Naive thymus-derived CD4-positive, alpha-beta T cell (primary cell): ENCODE measurements around the gene TBC1D5. TPM values are rescaled to one million over a fixed set of nuclear protein-coding genes. Genes with fewer than 3 reads are reported as not detected.

ENCODE experiments used
- ATAC-seq: fragments of 150-1000 bp; cut with Tn5 transposase; 2 replicates; pipeline ENCODE4 v1.10.0; 2021; ENCODE audit warnings: mild to moderate bottlenecking, moderate library complexity
- CTCF ChIA-PET: fragments of 350-600 bp; sonication (Branson Sonifier 250); formaldehyde crosslinking; loops from one replicate; lab custom pipeline; 2021; ENCODE audit warnings: antibody characterized with exemption; lab: Charles Lee
- POLR2A ChIA-PET: fragments of 350-600 bp; sonication (Branson Sonifier 250); formaldehyde crosslinking; loops from one replicate; lab custom pipeline; 2021; ENCODE audit warnings: antibody characterized with exemption, inconsistent platforms; lab: Charles Lee
- DNase-seq, 9 donors: peaks; one replicate each; pipeline versions ENCODE4 v3.0.0 to v3.0.0-alpha.2; 2020 to 2022; ENCODE audit warnings: mixed read lengths in 1 of 9
- H3K27ac ChIP-seq: one replicate; pipeline ENCODE4 v1.7.0; 2013; ENCODE audit warnings: mild to moderate bottlenecking, low read depth, low read length, moderate library complexity
- H3K27me3 ChIP-seq, 2 donors: one replicate each; pipeline ENCODE4 v1.7.0; 2013; ENCODE audit warnings: low read length in 2 of 2, mild to moderate bottlenecking in 2 of 2, moderate library complexity in 2 of 2; ENCODE audit not compliant: control insufficient read depth in 2 of 2, insufficient read depth in 2 of 2
- H3K36me3 ChIP-seq, 3 experiments: 1 replicate in 2 of 3; 2 replicates in 1 of 3; pipeline ENCODE4 v1.7.0; 2013; ENCODE audit warnings: low read length in 3 of 3, mild to moderate bottlenecking in 3 of 3, moderate library complexity in 1 of 3; ENCODE audit not compliant: insufficient read depth in 3 of 3, control insufficient read depth in 2 of 3
- H3K4me1 ChIP-seq, 2 donors: one replicate each; pipeline ENCODE4 v1.7.0; 2013; ENCODE audit warnings: low read length in 2 of 2, mild to moderate bottlenecking in 2 of 2, moderate library complexity in 1 of 2; ENCODE audit not compliant: control insufficient read depth in 2 of 2, insufficient read depth in 2 of 2
- H3K4me3 ChIP-seq: 2 replicates; pipeline ENCODE4 v1.7.0; 2013; ENCODE audit warnings: mild to moderate bottlenecking, low read length
- H3K9me3 ChIP-seq, 3 experiments: 1 replicate in 2 of 3; 2 replicates in 1 of 3; pipeline ENCODE4 v1.7.0; 2013; ENCODE audit warnings: low read length in 3 of 3; ENCODE audit not compliant: control insufficient read depth in 2 of 3
- H3K27ac Mint-ChIP-seq, 9 donors: one replicate each; pipeline ENCODE4 v1.8.0; 2020 to 2022; ENCODE audit warnings: mixed read lengths in 9 of 9, mild to moderate bottlenecking in 8 of 9, moderate library complexity in 5 of 9, inconsistent platforms in 2 of 9
- H3K27me3 Mint-ChIP-seq, 5 donors: one replicate each; pipeline ENCODE4 v1.8.0; 2021 to 2022; ENCODE audit warnings: mixed read lengths in 5 of 5, mild to moderate bottlenecking in 1 of 5
- H3K36me3 Mint-ChIP-seq, 5 donors: one replicate each; pipeline ENCODE4 v1.8.0; 2020 to 2022; ENCODE audit warnings: mixed read lengths in 5 of 5, mild to moderate bottlenecking in 3 of 5, inconsistent platforms in 1 of 5
- H3K4me1 Mint-ChIP-seq, 7 donors: one replicate each; pipeline ENCODE4 v1.8.0; 2020 to 2022; ENCODE audit warnings: mixed read lengths in 7 of 7, mild to moderate bottlenecking in 3 of 7, inconsistent platforms in 1 of 7
- H3K4me3 Mint-ChIP-seq, 10 donors: one replicate each; pipeline ENCODE4 v1.8.0; 2020 to 2022; ENCODE audit warnings: mild to moderate bottlenecking in 10 of 10, mixed read lengths in 10 of 10, moderate library complexity in 6 of 10, inconsistent platforms in 2 of 10
- H3K9me3 Mint-ChIP-seq, 11 donors: one replicate each; pipeline ENCODE4 v1.8.0; 2020 to 2022; ENCODE audit warnings: mixed read lengths in 11 of 11, mild to moderate bottlenecking in 4 of 11, inconsistent platforms in 1 of 11, moderate library complexity in 1 of 11
- intact Hi-C, 2 donors: fragments of 100-400 bp; cut with micrococcal nuclease; formaldehyde crosslinking; loops; one replicate each; pipeline ENCODE4 v1.15.1; 2023
- polyA plus RNA-seq, 2 donors: library from polyadenylated mRNA; unstranded; fragments of 300-500 nt; fragmentation: Illumina TruSeq; gene quantifications; one replicate each; pipeline ENCODE4 v1.2.3, GENCODE V29; 2021
- total RNA-seq, 6 experiments: library from RNA in 5 of 6; stranded (reverse) in 5 of 6; gene quantifications; 1 replicate in 5 of 6; 2 replicates in 1 of 6; pipeline ENCODE4 v1.2.3 and lab custom pipeline; 2021 to 2026

The TBC1D5 gene
- total and polyA plus RNA-seq, 7 experiments from 2014 or later: 30.5 to 54.0 (median 37.4) TPM

DNA sequence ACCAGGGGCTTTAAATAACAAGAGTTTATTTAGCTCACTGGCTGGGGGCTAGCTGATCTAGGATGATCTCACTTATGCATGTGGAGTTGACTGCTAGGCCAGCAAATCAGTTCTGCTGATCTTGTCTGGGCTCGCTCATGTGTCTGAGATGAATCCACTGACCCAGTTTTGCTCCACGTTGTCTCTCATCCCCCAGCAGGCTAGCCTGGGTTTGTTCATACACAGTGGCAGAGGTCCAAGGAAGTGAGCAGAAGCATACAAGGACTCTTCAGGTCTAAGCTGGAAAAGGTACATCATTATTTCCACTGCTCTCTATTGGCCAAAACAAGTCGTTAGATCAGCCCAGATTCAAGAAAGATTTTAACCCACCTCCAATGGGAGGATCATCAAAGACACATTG lies 619.7 kb downstream of the TBC1D5 start:
- H3K9me3 ChIP-seq: no peaks in the 10 kb centered on the region
- H3K36me3 ChIP-seq: no peaks in the 10 kb centered on the region
- H3K27ac ChIP-seq: no peak overlapping the region
- H3K4me1 ChIP-seq: no peaks in the 10 kb centered on the region
- ATAC-seq (no peak), DNase-seq (no peak)
- no peak overlapping the region for H3K4me3 ChIP-seq
- ChIA-PET CTCF (no interaction called here), POLR2A (no interaction called here)
- H3K27me3 Mint-ChIP-seq: no peaks in the 10 kb centered on the region
- H3K36me3 Mint-ChIP-seq: peaks cover 0 to 14% (median 3%) of the 10 kb centered on the region in 5 donors
- H3K9me3 Mint-ChIP-seq: peaks cover 0 to 17% (median under 1%) of the 10 kb centered on the region in 11 donors
- no peak overlapping the region for H3K4me3 Mint-ChIP-seq
- peaks cover 0 to 2% (median 0%) of the 10 kb centered on the region in 7 donors for H3K4me1 Mint-ChIP-seq
- intact Hi-C loops: no loop called here
- no peaks in the 10 kb centered on the region for H3K27me3 ChIP-seq
- H3K27ac Mint-ChIP-seq: no peak overlapping the region

DNA sequence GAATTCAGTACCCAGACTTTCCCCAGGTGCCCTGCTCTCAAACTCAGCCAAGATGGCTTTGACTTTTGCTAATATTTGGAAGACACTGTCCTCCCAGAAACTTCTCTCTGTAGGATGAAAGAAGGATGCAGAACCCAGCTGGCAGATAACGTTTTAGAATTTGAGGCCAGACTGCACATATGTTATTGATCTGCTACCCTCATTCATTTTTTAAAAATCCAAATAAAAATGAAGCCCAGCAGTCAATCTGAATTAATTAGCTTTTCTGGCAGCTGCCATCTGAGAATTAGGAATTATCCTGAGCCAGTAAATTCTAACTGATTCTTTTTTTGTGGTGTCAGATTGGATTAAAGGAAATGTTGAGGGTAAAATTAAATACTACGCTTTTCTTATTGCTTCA lies 621.1 kb downstream of the TBC1D5 start:
- H3K4me1 ChIP-seq: no peaks in the 10 kb centered on the region
- no peaks in the 10 kb centered on the region for H3K9me3 ChIP-seq

DNA sequence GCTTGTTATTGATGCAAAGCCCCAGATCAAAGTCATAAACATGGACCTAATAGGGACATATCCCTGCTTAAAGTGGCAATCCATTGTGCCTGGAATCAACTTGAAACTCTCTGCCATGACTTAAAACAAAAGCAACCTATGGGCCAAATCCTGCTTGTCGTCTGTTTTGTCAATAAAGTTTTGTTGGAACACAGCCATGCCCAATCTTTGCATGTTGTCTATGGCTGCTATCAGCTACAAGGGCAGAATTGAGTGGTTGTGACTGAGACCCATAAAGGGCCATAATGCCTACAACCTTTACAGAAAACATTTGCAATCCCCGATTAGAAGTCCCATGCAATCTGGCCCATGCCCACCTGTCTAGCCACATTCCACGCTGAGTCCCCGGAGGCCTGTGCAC lies 622.3 kb downstream of the TBC1D5 start:
- Histone ChIP-seq H3K27ac (no peak overlapping the region), H3K4me1 (no peaks in the 10 kb centered on the region), H3K27me3 (no peaks in the 10 kb centered on the region), H3K4me3 (no peak overlapping the region), H3K9me3 (no peaks in the 10 kb centered on the region), H3K36me3 (no peaks in the 10 kb centered on the region)
- ChIA-PET CTCF (no interaction called here), POLR2A (no interaction called here)
- DNase-seq (no peak), ATAC-seq (no peak)
- Mint-ChIP-seq H3K36me3 (peaks cover 0 to 8% (median 4%) of the 10 kb centered on the region in 5 donors), H3K27ac (no peak overlapping the region), H3K9me3 (peaks cover 0 to 11% (median 0%) of the 10 kb centered on the region in 11 donors), H3K27me3 (no peaks in the 10 kb centered on the region), H3K4me3 (no peak overlapping the region), H3K4me1 (peaks cover 0 to 2% (median 0%) of the 10 kb centered on the region in 7 donors)
- intact Hi-C loops: no loop called here

More for the DNA sequence above, 621.1 kb downstream of the TBC1D5 start:
- H3K4me3 ChIP-seq: no peak overlapping the region
- POLR2A ChIA-PET: no interaction called here
- no peak overlapping the region for H3K27ac Mint-ChIP-seq
- peaks cover 0 to 10% (median 4%) of the 10 kb centered on the region in 5 donors for H3K36me3 Mint-ChIP-seq
- DNase-seq (no peak), ATAC-seq (no peak)
- peaks cover 0 to 2% (median 0%) of the 10 kb centered on the region in 7 donors for H3K4me1 Mint-ChIP-seq
- CTCF ChIA-PET: no interaction called here
- no peaks in the 10 kb centered on the region for H3K27me3 Mint-ChIP-seq
- no peaks in the 10 kb centered on the region for H3K27me3 ChIP-seq
- H3K36me3 ChIP-seq: no peaks in the 10 kb centered on the region
- intact Hi-C loops: no loop called here
- H3K9me3 Mint-ChIP-seq: peaks cover 0 to 13% (median 0%) of the 10 kb centered on the region in 11 donors
- no peak overlapping the region for H3K4me3 Mint-ChIP-seq
- no peak overlapping the region for H3K27ac ChIP-seq

DNA sequence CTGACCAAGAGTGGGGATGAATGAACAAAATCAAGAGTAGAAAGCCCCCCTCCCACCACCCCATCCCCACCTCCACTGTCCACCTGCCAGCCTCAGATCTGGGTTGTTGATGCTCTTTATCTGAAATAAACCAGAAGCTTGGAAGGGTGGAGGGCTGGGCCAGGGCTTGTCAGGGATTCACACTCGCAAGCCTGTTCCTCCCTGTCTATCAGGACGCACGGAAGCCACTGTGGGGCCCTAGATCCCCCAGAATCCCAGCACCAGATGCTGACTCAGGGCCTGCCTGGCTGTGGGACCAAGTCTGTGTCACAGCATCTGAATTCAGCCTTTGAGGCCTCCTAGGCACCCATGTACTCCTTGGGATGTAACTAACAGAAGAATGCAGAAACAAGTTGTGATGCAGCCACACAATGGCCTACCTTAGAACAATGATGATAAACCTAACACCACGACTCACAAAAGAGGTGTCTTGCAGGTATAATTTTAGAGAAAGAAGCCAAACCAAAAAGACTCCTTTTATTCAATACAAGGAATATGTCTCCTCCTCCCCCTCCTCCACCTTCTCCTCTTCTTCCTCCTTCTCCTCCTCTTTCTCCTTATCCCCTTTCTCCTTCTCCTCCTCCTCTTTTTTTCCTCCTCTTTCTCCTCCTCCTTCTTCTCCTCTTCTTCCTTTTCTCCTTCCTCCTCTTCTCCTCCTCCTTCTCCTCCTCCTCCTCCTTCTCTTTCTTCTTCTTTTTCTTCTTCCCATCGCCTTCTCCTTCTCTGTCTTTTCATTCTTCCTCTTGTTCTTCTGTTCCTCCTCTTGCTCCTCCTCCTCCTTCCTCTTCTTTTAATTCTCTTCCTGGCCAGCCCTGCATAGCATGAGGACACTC lies 623.0 kb downstream of the TBC1D5 start:
- Mint-ChIP-seq H3K4me3 (no peak overlapping the region), H3K4me1 (peaks cover 0 to 2% (median 0%) of the 10 kb centered on the region in 7 donors), H3K27ac (no peak overlapping the region), H3K27me3 (no peaks in the 10 kb centered on the region), H3K36me3 (peaks cover 0 to 8% (median 4%) of the 10 kb centered on the region in 5 donors), H3K9me3 (peaks cover 0 to 11% (median 0%) of the 10 kb centered on the region in 11 donors)
- POLR2A ChIA-PET: no interaction called here
- Histone ChIP-seq H3K27me3 (no peaks in the 10 kb centered on the region), H3K9me3 (no peaks in the 10 kb centered on the region), H3K4me3 (no peak overlapping the region), H3K27ac (no peak overlapping the region), H3K36me3 (no peaks in the 10 kb centered on the region), H3K4me1 (no peaks in the 10 kb centered on the region)
- CTCF ChIA-PET: interaction anchor here (0.6 kb wide), 1 partner anchor 345 kb away, joined by 3 read pairs; no protein-coding TSS in a partner anchor
- DNase-seq (no peak), ATAC-seq (no peak)
- intact Hi-C loops: no loop called here

DNA sequence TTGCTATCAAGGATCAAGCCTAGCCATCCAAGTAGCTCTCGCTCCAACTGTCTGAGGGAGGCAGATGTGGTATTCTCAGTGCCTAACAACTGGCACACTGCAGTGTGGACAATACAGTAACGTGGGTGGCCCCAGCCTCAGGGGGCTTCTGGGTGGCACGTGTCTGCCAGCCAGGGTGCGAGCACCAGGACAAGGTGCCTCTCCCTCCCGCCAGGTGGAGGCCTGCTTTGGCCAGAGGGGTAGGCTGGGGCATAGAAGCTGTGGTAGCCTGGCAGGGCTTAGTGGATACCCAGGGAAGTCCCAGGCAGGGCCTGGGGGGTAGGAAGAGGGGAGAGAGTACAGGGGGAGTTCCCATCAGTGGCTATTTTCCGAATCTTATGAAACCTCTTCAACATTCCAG lies 623.7 kb downstream of the TBC1D5 start:
- Histone ChIP-seq H3K27me3 (no peaks in the 10 kb centered on the region), H3K9me3 (no peaks in the 10 kb centered on the region), H3K27ac (no peak overlapping the region), H3K36me3 (no peaks in the 10 kb centered on the region), H3K4me1 (no peaks in the 10 kb centered on the region), H3K4me3 (no peak overlapping the region)
- DNase-seq (no peak), ATAC-seq (no peak)
- Mint-ChIP-seq H3K36me3 (peaks cover 0 to 8% (median 4%) of the 10 kb centered on the region in 5 donors), H3K4me1 (peaks cover 0 to 2% (median 0%) of the 10 kb centered on the region in 7 donors), H3K27ac (no peak overlapping the region), H3K27me3 (no peaks in the 10 kb centered on the region), H3K4me3 (no peak overlapping the region), H3K9me3 (peaks cover 0 to 11% (median 0%) of the 10 kb centered on the region in 11 donors)
- intact Hi-C loops: no loop called here
- POLR2A ChIA-PET: no interaction called here
- CTCF ChIA-PET: interaction anchor here (0.6 kb wide), 1 partner anchor 345 kb away, joined by 3 read pairs; no protein-coding TSS in a partner anchor

DNA sequence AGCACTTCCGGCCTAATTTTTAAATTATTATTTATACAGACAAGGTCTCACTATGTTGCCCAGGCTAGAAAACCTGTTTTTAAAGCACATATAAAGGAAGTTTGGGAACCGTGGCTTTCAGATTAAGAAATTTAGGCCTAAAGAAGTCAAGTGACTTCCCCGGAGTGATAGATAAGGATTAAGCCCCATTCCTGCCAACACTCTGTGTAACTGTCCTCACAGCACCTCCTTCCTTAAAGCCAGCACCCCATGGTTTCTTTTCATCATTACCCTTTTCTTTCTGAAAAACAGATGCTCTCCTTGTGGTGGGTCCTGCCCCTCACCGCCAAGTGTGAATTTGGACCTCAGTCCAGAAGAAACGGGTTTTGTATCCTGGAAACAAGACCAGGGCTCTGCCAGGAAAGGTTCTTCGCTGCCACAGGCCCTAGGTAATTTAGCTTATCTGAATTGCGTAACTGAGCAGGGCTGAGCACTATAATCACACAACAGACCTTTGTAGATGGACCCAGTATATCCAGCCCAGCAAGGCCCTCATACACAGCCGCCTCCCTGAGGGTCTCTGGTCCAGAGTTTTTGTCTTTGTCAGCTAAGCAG lies 626.3 kb downstream of the TBC1D5 start:
- intact Hi-C loops: no loop called here
- no peak overlapping the region for H3K27ac ChIP-seq
- Mint-ChIP-seq H3K4me3 (no peak overlapping the region), H3K27me3 (no peaks in the 10 kb centered on the region), H3K4me1 (peaks cover 0 to 2% (median 0%) of the 10 kb centered on the region in 7 donors), H3K36me3 (peaks cover 0 to 8% (median 3%) of the 10 kb centered on the region in 5 donors), H3K27ac (no peak overlapping the region), H3K9me3 (peaks cover 0 to 7% (median 0%) of the 10 kb centered on the region in 11 donors)
- DNase-seq (no peak), ATAC-seq (no peak)
- H3K9me3 ChIP-seq: no peaks in the 10 kb centered on the region
- no peaks in the 10 kb centered on the region for H3K4me1 ChIP-seq
- CTCF ChIA-PET: no interaction called here
- H3K36me3 ChIP-seq: no peaks in the 10 kb centered on the region
- H3K27me3 ChIP-seq: no peaks in the 10 kb centered on the region
- POLR2A ChIA-PET: no interaction called here
- H3K4me3 ChIP-seq: no peak overlapping the region
